RKO (cell line): ENCODE data around the gene MYOCOS.

ENCODE experiments used
- DNase-seq: peaks from one replicate; pipeline ENCODE4 v3.0.0-alpha.2; 2016; ENCODE audit warnings: low spot score

The MYOCOS gene

GRCh38 chr1:171663036-171663853 lies 41.2 kb downstream of the MYOCOS start:
- no peak for DNase-seq

- no peak for DNase-seq
Observed at GRCh38 chr1:171663854-171664575, 42.0 kb downstream of the MYOCOS start.

- no peak for DNase-seq
Observed at GRCh38 chr1:171664976-171665375, 42.9 kb downstream of the MYOCOS start.

DNA sequence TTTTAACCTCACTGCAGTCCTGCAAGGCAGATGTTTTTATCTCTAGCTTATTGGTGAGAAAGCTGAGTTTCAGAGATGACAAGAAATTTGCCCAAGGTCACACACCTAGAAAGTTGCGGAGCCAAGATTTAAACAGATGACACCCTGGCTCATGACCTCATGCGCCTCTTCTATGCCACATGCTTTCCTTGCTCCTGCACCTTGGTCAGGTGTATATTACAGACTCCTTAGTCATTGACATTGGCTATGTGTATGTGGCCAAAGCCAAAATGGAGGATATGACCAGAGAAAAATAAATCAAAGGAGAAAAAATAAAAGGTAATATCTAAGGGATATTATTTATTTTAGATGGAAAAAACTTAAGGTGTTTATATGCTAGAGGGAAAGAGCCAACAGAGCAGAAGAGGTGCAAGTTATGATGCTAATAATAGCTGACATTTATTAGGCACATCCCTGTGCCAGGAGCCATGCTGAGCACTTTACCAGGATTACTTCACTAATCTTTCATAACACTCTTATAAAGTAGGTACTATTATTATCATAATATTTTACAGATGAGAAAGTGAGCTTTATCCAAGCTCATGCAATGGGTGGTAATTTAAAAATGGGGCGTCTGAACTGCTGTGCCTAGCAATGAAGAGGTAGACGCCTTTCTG lies 44.2 kb downstream of the MYOCOS start:
- no peak for DNase-seq

- no peak for DNase-seq
Observed at GRCh38 chr1:171668372-171668771, 46.3 kb downstream of the MYOCOS start.

- no peak for DNase-seq
Observed at GRCh38 chr1:171670739-171671138, 48.7 kb downstream of the MYOCOS start.

DNA sequence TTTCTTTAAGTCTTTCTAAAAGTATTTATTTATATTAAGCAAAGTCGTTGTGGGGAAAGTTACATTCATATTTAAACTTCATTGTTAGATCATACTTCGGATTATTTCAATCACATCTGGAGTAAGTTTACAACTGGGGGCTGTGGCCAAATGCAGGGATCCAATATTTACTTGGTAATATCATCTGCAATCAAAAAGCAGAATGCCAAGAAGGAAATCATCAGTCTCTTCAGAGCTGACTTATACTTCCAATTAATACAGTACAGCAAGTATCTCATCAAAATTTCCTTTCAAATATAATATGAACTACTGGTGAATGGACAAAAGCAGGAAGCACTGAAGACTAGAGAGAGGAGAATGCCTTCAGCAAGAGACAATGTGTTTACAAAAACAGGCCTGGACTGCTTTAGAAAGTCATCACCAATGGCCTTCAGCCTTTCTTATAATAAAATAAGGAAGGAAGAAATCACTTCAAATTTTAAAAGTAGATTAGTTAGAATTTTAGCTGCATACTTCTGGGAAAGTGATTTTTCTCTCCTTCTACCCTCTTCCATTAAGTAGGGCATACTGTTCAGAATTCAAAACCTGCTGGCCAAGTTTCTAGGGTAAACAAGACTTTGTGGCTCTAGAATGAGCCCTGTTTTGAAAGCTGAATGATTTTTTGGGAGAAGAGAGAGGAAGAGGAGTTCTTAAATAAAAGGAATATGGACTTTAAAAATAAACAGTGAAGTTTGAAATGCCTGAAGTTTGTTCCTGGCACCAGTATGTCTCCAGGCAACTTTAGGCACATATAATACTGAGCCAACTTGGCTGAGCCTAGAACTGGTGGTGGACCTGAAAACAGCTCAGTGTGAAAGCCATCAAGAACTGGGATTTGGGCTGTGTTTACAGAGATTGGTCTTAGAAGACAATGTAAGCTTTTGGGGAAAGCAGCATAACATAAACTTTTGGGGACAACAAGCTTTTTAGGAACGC lies 52.7 kb downstream of the MYOCOS start:
- no peak for DNase-seq
